NCI-H2196 (cell line): ENCODE results near the gene ASMT.
"Not testable (repeated sequence)": the region's sequence is repeated elsewhere in the genome, so short reads cannot be mapped to it uniquely, and the experiment has no call there.

Experiments
- DNase-seq: peaks from one replicate; lab custom pipeline; 2025; ENCODE audit not compliant: unreplicated experiment; lab: John Stamatoyannopoulos, UW

Gene ASMT

GRCh38 chrX:1646009-1646408 is 31.1 kb downstream of the ASMT start:
- DNase-seq: no peak

GRCh38 chrX:1649621-1650020 is 34.8 kb downstream of the ASMT start:
- DNase-seq: no peak

GRCh38 chrX:1652011-1652811 is 37.4 kb downstream of the ASMT start:
- peak; percentile 82 for DNase-seq

GRCh38 chrX:1656379-1656778 is 41.5 kb downstream of the ASMT start:
- DNase-seq: no peak

- DNase-seq: no peak
Measured at GRCh38 chrX:1657367-1658070, 42.7 kb downstream of the ASMT start.

GRCh38 chrX:1658071-1658491 is 43.2 kb downstream of the ASMT start:
- DNase-seq: no peak

- no peak for DNase-seq
Measured at GRCh38 chrX:1659664-1660461, 45.0 kb downstream of the ASMT start.

- DNase-seq: no peak
Measured at GRCh38 chrX:1661048-1661921, 46.4 kb downstream of the ASMT start.

GRCh38 chrX:1661922-1662221 is 47.0 kb downstream of the ASMT start:
- no peak for DNase-seq

- DNase-seq: no peak
Measured at GRCh38 chrX:1667566-1667965, 52.7 kb downstream of the ASMT start.

- peak; percentile 42 for DNase-seq
Measured at GRCh38 chrX:1673337-1673736, 58.5 kb downstream of the ASMT start.

- no peak for DNase-seq
Measured at GRCh38 chrX:1676866-1677265, 62.0 kb downstream of the ASMT start.

GRCh38 chrX:1679238-1679637 is 64.4 kb downstream of the ASMT start:
- no peak for DNase-seq

- no peak for DNase-seq
Measured at GRCh38 chrX:1681439-1681838, 66.6 kb downstream of the ASMT start.

- DNase-seq: not testable (repeated sequence)
Measured at GRCh38 chrX:1681856-1682255, 67.0 kb downstream of the ASMT start.

- DNase-seq: not testable (repeated sequence)
Measured at GRCh38 chrX:1682501-1682900, 67.6 kb downstream of the ASMT start.

- not testable (repeated sequence) for DNase-seq
Measured at GRCh38 chrX:1684883-1685282, 70.0 kb downstream of the ASMT start.

GRCh38 chrX:1685444-1685880 is 70.6 kb downstream of the ASMT start:
- DNase-seq: not testable (repeated sequence)

- no peak for DNase-seq
Measured at GRCh38 chrX:1686642-1687041, 71.8 kb downstream of the ASMT start.
